Suprapubic skin (tissue), 3 donors: ENCODE data around the gene DNASE2B.

Source experiments
- EP300 ChIP-seq: sonication (generic); formaldehyde crosslinking; IDR thresholded peaks from one replicate; pipeline ENCODE4 v1.6.1; 2017; ENCODE audit warnings: antibody characterized with exemption
- POLR2A ChIP-seq, 2 donors: fragments of 450-650 bp; IDR thresholded peaks; one replicate each; pipeline ENCODE4 v1.6.1; 2017; ENCODE audit warnings: antibody characterized with exemption in 2 of 2, mild to moderate bottlenecking in 2 of 2, moderate library complexity in 2 of 2
- TF ChIP-seq, protein P1 (sequence below), 2 donors: fragments of 200-600 bp in 1 of 2; fragments of 450-650 bp in 1 of 2; sonication (generic) in 1 of 2; IDR thresholded peaks; one replicate each; pipeline ENCODE4 v1.5.1; 2016 to 2019; ENCODE audit warnings: antibody characterized with exemption in 2 of 2, mild to moderate bottlenecking in 1 of 2, moderate library complexity in 1 of 2

DNA sequence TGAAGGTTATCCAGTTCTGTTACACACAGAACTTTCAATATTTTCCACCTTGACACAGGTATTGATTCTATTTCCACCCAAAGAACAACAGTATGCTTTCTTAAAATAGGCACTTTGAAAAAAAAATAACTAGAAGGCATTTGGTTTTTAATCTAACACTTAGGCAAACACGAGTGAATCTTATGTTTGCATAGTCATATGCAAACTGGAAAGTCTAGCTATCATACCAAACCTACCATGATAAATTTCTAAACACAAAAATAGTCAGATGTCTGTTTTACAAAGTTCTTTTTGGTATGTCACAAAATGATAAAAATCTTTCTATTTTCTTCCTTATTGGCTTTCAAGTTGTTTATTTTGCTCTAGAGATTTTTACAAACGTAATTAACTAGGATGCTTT lies 11.6 kb downstream of the DNASE2B start:
- TF ChIP-seq, protein P1, sequence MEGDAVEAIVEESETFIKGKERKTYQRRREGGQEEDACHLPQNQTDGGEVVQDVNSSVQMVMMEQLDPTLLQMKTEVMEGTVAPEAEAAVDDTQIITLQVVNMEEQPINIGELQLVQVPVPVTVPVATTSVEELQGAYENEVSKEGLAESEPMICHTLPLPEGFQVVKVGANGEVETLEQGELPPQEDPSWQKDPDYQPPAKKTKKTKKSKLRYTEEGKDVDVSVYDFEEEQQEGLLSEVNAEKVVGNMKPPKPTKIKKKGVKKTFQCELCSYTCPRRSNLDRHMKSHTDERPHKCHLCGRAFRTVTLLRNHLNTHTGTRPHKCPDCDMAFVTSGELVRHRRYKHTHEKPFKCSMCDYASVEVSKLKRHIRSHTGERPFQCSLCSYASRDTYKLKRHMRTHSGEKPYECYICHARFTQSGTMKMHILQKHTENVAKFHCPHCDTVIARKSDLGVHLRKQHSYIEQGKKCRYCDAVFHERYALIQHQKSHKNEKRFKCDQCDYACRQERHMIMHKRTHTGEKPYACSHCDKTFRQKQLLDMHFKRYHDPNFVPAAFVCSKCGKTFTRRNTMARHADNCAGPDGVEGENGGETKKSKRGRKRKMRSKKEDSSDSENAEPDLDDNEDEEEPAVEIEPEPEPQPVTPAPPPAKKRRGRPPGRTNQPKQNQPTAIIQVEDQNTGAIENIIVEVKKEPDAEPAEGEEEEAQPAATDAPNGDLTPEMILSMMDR (IDR thresholded peaks at IDR 0.05) = no peak
- TF ChIP-seq POLR2A (IDR thresholded peaks at IDR 0.05) (no peak), EP300 (no peak)
